HG03342 (cell line): Measurements from ENCODE around the gene WDR27.

Experiments
- ATAC-seq: cut with Tn5 transposase; IDR thresholded peaks from one replicate; pipeline ENCODE4 v1.9.1; 2021; ENCODE audit warnings: mild to moderate bottlenecking, moderate library complexity; ENCODE audit not compliant: unreplicated experiment

WDR27 gene

GRCh38 chr6:169416249-169416648 lies 285.6 kb downstream of the WDR27 start:
- ATAC-seq: no peak

- no peak for ATAC-seq
These were observed 286.6 kb downstream of the WDR27 start for GRCh38 chr6:169415179-169415578.

GRCh38 chr6:169411722-169412121 lies 290.1 kb downstream of the WDR27 start:
- no peak for ATAC-seq

- no peak for ATAC-seq
These were observed 290.5 kb downstream of the WDR27 start for GRCh38 chr6:169411296-169411695.

GRCh38 chr6:169409742-169410312 lies 292.0 kb downstream of the WDR27 start:
- ATAC-seq: no peak

- no peak for ATAC-seq
These were observed 294.5 kb downstream of the WDR27 start for GRCh38 chr6:169407325-169407724.
